ENCODE measurements around the gene FARS2.

FARS2 gene

DNA sequence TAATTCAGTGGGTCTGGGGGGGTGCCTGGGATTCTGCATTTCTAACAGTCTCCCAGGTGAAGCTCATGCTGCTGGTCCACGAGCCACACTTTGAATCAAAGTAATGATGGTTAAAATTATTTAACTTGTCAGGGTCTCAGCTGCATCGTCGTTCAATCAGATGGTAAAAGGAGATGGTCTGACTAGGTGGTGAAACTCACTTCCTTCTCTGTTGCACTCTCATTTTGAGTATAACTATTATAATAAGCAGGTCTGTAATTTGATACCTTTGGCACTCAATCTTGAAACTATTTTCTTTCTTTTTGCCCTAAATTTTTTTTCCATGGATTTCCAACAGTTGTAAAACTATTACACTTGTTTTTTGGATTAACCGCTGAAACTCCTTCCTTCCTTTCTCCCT lies 292.5 kb downstream of the FARS2 start:
- Histone ChIP-seq H3K9ac (ENCODE audit: low read length) (peak overlapping the region; percentile 38; the same call in 1 of the 2 replicates), H3K4me1 (ENCODE audit: low read length) (peaks cover 25% of the 10 kb centered on the region), H3K4me3 (ENCODE audit: low read length) (peak overlapping the region; percentile 58), H3K4me2 (ENCODE audit: low read length) (peak overlapping the region; percentile 89), H3K9me3 (ENCODE audit: insufficient read depth, low read length) (no peaks in the 10 kb centered on the region), H3K27me3 (ENCODE audit: low read depth, low read length) (no peaks in the 10 kb centered on the region), H3K36me3 (replicated peaks; ENCODE audit: low read depth, low read length) (no peaks in the 10 kb centered on the region), H3K79me2 (ENCODE audit: low read length) (0 out of 2 replicates have a peak, but pooled peaks cover 4% of the 10 kb centered on the region), H4K20me1 (ENCODE audit: insufficient read depth, low read length) (no peaks in the 10 kb centered on the region), H2AFZ (ENCODE audit: low read depth, low read length) (no peak overlapping the region), H3K27ac (ENCODE audit: low read length) (peak overlapping the region; percentile 58)
- TF ChIP-seq EZH2phosphoT487 (IDR thresholded peaks at IDR 0.05; ENCODE audit: low read depth): no peak
- TF ChIP-seq, protein P1, sequence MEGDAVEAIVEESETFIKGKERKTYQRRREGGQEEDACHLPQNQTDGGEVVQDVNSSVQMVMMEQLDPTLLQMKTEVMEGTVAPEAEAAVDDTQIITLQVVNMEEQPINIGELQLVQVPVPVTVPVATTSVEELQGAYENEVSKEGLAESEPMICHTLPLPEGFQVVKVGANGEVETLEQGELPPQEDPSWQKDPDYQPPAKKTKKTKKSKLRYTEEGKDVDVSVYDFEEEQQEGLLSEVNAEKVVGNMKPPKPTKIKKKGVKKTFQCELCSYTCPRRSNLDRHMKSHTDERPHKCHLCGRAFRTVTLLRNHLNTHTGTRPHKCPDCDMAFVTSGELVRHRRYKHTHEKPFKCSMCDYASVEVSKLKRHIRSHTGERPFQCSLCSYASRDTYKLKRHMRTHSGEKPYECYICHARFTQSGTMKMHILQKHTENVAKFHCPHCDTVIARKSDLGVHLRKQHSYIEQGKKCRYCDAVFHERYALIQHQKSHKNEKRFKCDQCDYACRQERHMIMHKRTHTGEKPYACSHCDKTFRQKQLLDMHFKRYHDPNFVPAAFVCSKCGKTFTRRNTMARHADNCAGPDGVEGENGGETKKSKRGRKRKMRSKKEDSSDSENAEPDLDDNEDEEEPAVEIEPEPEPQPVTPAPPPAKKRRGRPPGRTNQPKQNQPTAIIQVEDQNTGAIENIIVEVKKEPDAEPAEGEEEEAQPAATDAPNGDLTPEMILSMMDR (IDR thresholded peaks at IDR 0.05; ENCODE audit: low read depth, low read length): no peak

DNA sequence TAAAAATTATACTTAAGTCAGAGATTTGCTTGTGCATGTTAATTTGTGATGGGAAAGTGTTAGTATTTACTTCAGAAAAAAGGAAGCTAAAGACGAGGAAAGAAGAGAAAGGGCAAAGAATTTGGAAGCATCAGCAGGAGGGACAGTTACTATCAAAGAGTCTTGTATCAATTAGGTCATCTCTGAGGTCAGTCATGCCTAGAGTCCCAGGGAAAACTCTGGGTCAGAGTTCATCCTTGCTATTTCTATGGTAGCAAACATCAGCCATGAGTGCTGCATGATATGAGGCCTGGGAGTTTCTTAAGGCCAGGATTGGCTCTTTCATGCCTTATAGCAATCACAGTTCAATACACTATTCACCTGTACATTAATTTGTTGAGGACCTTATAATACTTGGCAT lies 292.9 kb downstream of the FARS2 start:
- Histone ChIP-seq H2AFZ (ENCODE audit: low read depth, low read length) (no peak overlapping the region), H4K20me1 (ENCODE audit: insufficient read depth, low read length) (no peaks in the 10 kb centered on the region), H3K4me3 (ENCODE audit: low read length) (peak overlapping the region; percentile 58), H3K27me3 (ENCODE audit: low read depth, low read length) (no peaks in the 10 kb centered on the region), H3K4me2 (ENCODE audit: low read length) (peak overlapping the region; percentile 89), H3K27ac (ENCODE audit: low read length) (peak overlapping the region; percentile 58), H3K4me1 (ENCODE audit: low read length) (peaks cover 25% of the 10 kb centered on the region), H3K9me3 (ENCODE audit: insufficient read depth, low read length) (no peaks in the 10 kb centered on the region), H3K79me2 (ENCODE audit: low read length) (0 out of 2 replicates have a peak, but pooled peaks cover 4% of the 10 kb centered on the region), H3K9ac (ENCODE audit: low read length) (peak overlapping the region; percentile 38; the same call in 1 of the 2 replicates), H3K36me3 (replicated peaks; ENCODE audit: low read depth, low read length) (no peaks in the 10 kb centered on the region)
- no peak for TF ChIP-seq EZH2phosphoT487 (IDR thresholded peaks at IDR 0.05; ENCODE audit: low read depth)
- TF ChIP-seq, protein P1 (IDR thresholded peaks at IDR 0.05; ENCODE audit: low read depth, low read length): no peak

- Histone ChIP-seq H3K9me3 (ENCODE audit: insufficient read depth, low read length) (no peaks in the 10 kb centered on the region), H3K4me2 (ENCODE audit: low read length) (no peak overlapping the region), H3K27ac (ENCODE audit: low read length) (no peak overlapping the region), H3K36me3 (replicated peaks; ENCODE audit: low read depth, low read length) (no peaks in the 10 kb centered on the region), H3K4me3 (ENCODE audit: low read length) (no peak overlapping the region), H2AFZ (ENCODE audit: low read depth, low read length) (no peak overlapping the region), H3K9ac (ENCODE audit: low read length) (no peak overlapping the region), H3K79me2 (ENCODE audit: low read length) (0 out of 2 replicates have a peak, but pooled peaks cover 4% of the 10 kb centered on the region), H3K4me1 (ENCODE audit: low read length) (peaks cover 25% of the 10 kb centered on the region), H4K20me1 (ENCODE audit: insufficient read depth, low read length) (no peaks in the 10 kb centered on the region), H3K27me3 (ENCODE audit: low read depth, low read length) (no peaks in the 10 kb centered on the region)
- no peak for TF ChIP-seq EZH2phosphoT487 (IDR thresholded peaks at IDR 0.05; ENCODE audit: low read depth)
- TF ChIP-seq, protein P1 (IDR thresholded peaks at IDR 0.05; ENCODE audit: low read depth, low read length): no peak
Measured at GRCh38 chr6:5556011-5556410, 294.7 kb downstream of the FARS2 start.

DNA sequence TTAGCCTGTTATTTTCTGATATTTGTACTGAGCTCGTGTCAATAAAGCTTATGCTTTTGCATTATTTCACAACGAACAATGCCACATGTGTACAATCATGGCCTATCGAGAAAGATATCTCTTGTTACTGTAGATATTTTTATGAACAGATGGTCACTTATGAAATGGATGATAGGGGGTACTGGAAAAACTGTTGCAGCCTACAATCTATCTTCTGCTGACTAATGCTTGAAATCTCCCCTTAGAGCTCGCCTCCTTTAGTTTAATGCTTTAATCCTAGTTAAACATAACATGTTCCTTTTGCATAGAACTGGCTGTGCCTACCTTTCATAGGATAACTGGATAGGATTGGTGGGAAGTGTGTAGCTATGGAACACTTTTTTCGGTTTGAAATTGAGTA lies 296.2 kb downstream of the FARS2 start:
- Histone ChIP-seq H3K4me2 (ENCODE audit: low read length) (no peak overlapping the region), H3K27ac (ENCODE audit: low read length) (no peak overlapping the region), H3K9ac (ENCODE audit: low read length) (no peak overlapping the region), H3K79me2 (ENCODE audit: low read length) (0 out of 2 replicates have a peak, but pooled peaks cover 4% of the 10 kb centered on the region), H4K20me1 (ENCODE audit: insufficient read depth, low read length) (no peaks in the 10 kb centered on the region), H3K9me3 (ENCODE audit: insufficient read depth, low read length) (no peaks in the 10 kb centered on the region), H3K27me3 (ENCODE audit: low read depth, low read length) (no peaks in the 10 kb centered on the region), H3K36me3 (replicated peaks; ENCODE audit: low read depth, low read length) (no peaks in the 10 kb centered on the region), H3K4me3 (ENCODE audit: low read length) (no peak overlapping the region), H2AFZ (ENCODE audit: low read depth, low read length) (no peak overlapping the region), H3K4me1 (ENCODE audit: low read length) (peaks cover 25% of the 10 kb centered on the region)
- TF ChIP-seq, protein P1 (IDR thresholded peaks at IDR 0.05; ENCODE audit: low read depth, low read length): no peak
- TF ChIP-seq EZH2phosphoT487 (IDR thresholded peaks at IDR 0.05; ENCODE audit: low read depth): no peak

Data from OCI-LY3 (cell line).